NCI-H524 (cell line): ENCODE results near the gene RAB3IL1.
"Not testable (repeated sequence)": the region's sequence is repeated elsewhere in the genome, so short reads cannot be mapped to it uniquely, and the experiment has no call there.

Experiments
- DNase-seq, 2 experiments: peaks; one replicate each; lab custom pipeline; 2025; lab: John Stamatoyannopoulos, UW

RAB3IL1 gene

GRCh38 chr11:61953632-61954031 is 36.3 kb upstream of the RAB3IL1 start:
- not testable (repeated sequence) for DNase-seq

GRCh38 chr11:61952882-61953281 is 35.5 kb upstream of the RAB3IL1 start:
- DNase-seq = no peak

GRCh38 chr11:61951484-61952135 is 34.2 kb upstream of the RAB3IL1 start:
- no peak for DNase-seq

- no peak for DNase-seq
These were observed 32.7 kb upstream of the RAB3IL1 start, which contains the start of gene BEST1 for GRCh38 chr11:61950035-61950547. Gene BEST1, plus strand, starts transcription at chr11:61950351. Its CDS starts 1,456 bp downstream, at chr11:61951807.

GRCh38 chr11:61949169-61950034 is 32.0 kb upstream of the RAB3IL1 start:
- DNase-seq = peak; percentile 95 to 98

GRCh38 chr11:61948505-61948904 is 31.1 kb upstream of the RAB3IL1 start:
- no peak for DNase-seq

GRCh38 chr11:61947486-61948210 is 30.3 kb upstream of the RAB3IL1 start:
- peak; percentile 41 to 72 for DNase-seq

GRCh38 chr11:61946894-61947293 is 29.5 kb upstream of the RAB3IL1 start:
- no peak for DNase-seq

GRCh38 chr11:61945191-61945590 is 27.8 kb upstream of the RAB3IL1 start:
- no peak for DNase-seq

GRCh38 chr11:61940466-61940865 is 23.1 kb upstream of the RAB3IL1 start:
- no peak for DNase-seq

- no peak for DNase-seq
These were observed 18.5 kb upstream of the RAB3IL1 start for GRCh38 chr11:61935861-61936260.

- DNase-seq = no peak
These were observed 13.6 kb upstream of the RAB3IL1 start for GRCh38 chr11:61930933-61931332.

GRCh38 chr11:61928606-61929005 is 11.2 kb upstream of the RAB3IL1 start:
- DNase-seq = no peak

GRCh38 chr11:61927501-61927900 is 10.1 kb upstream of the RAB3IL1 start:
- DNase-seq = no peak

GRCh38 chr11:61926235-61926634 is 8.9 kb upstream of the RAB3IL1 start:
- DNase-seq = no peak

- DNase-seq = no peak
These were observed 8.4 kb upstream of the RAB3IL1 start for GRCh38 chr11:61925736-61926135.

- no peak for DNase-seq
These were observed 6.7 kb upstream of the RAB3IL1 start for GRCh38 chr11:61924064-61924455.

- DNase-seq = no peak
These were observed 6.0 kb upstream of the RAB3IL1 start for GRCh38 chr11:61923166-61924063.

- DNase-seq = no peak
These were observed 5.2 kb upstream of the RAB3IL1 start for GRCh38 chr11:61922539-61922938.

- no peak for DNase-seq
These were observed 4.1 kb upstream of the RAB3IL1 start for GRCh38 chr11:61921446-61921845.
